MCF 10A (cell line): ENCODE results near the gene CEBPZ. TPM values are rescaled to one million over a fixed set of nuclear protein-coding genes. Genes with fewer than 3 reads are reported as not detected.

ENCODE experiments used
- BruUV-seq: library from RNA; stranded (reverse); fragments of 400-500 nt; replicated peaks from 2 replicates; lab custom pipeline; 2021; lab: Mats Ljungman, UMichigan
- CTCF ChIA-PET: fragments of 300-600 bp; sonication (Branson Sonifier 250); formaldehyde crosslinking; extraction: SDS; loops from one replicate; lab custom pipeline; 2021; ENCODE audit warnings: antibody characterized with exemption, inconsistent platforms; lab: Yijun Ruan, JAX
- POLR2A ChIA-PET: fragments of 300-600, 350-650 bp; sonication (Branson Sonifier 250); formaldehyde crosslinking; extraction: SDS; loops from one replicate; lab custom pipeline; 2020; ENCODE audit warnings: antibody characterized with exemption, inconsistent platforms; lab: Yijun Ruan, JAX
- DNase-seq: peaks from one replicate; pipeline ENCODE4 v3.0.0-alpha.2; 2018; ENCODE audit not compliant: unreplicated experiment
- H3K27ac Mint-ChIP-seq: one replicate; pipeline ENCODE4 v1.8.0; 2022; ENCODE audit warnings: mild to moderate bottlenecking, low read depth, mixed read lengths; ENCODE audit not compliant: unreplicated experiment
- H3K27me3 Mint-ChIP-seq: one replicate; pipeline ENCODE4 v1.8.0; 2022; ENCODE audit warnings: mixed read lengths; ENCODE audit not compliant: insufficient read depth, unreplicated experiment
- H3K36me3 Mint-ChIP-seq: one replicate; pipeline ENCODE4 v1.8.0; 2022; ENCODE audit warnings: mild to moderate bottlenecking, moderate library complexity, mixed read lengths; ENCODE audit not compliant: insufficient read depth, unreplicated experiment
- H3K4me1 Mint-ChIP-seq: one replicate; pipeline ENCODE4 v1.8.0; 2022; ENCODE audit warnings: mixed read lengths; ENCODE audit not compliant: insufficient read depth, unreplicated experiment
- H3K4me3 Mint-ChIP-seq: one replicate; pipeline ENCODE4 v1.8.0; 2022; ENCODE audit warnings: mild to moderate bottlenecking, moderate library complexity, mixed read lengths; ENCODE audit not compliant: unreplicated experiment
- H3K9me3 Mint-ChIP-seq: one replicate; pipeline ENCODE4 v1.8.0; 2022; ENCODE audit warnings: mixed read lengths; ENCODE audit not compliant: unreplicated experiment
- CTCF ChIP-seq: fragments of 200-600 bp; IDR thresholded peaks from one replicate; pipeline ENCODE4 v1.8.0; 2022; ENCODE audit warnings: antibody characterized with exemption, mild to moderate bottlenecking; ENCODE audit not compliant: unreplicated experiment
- intact Hi-C: fragments of 100-400 bp; cut with micrococcal nuclease; formaldehyde crosslinking; loops from 2 replicates; pipeline ENCODE4 v1.14.1; 2022
- total RNA-seq: library from RNA; stranded (reverse); gene quantifications from 2 replicates; pipeline ENCODE4 v1.2.3, GENCODE V29; 2022

CEBPZ gene
- total RNA-seq, 1 experiment from 2014 or later, result 61.7 TPM

DNA sequence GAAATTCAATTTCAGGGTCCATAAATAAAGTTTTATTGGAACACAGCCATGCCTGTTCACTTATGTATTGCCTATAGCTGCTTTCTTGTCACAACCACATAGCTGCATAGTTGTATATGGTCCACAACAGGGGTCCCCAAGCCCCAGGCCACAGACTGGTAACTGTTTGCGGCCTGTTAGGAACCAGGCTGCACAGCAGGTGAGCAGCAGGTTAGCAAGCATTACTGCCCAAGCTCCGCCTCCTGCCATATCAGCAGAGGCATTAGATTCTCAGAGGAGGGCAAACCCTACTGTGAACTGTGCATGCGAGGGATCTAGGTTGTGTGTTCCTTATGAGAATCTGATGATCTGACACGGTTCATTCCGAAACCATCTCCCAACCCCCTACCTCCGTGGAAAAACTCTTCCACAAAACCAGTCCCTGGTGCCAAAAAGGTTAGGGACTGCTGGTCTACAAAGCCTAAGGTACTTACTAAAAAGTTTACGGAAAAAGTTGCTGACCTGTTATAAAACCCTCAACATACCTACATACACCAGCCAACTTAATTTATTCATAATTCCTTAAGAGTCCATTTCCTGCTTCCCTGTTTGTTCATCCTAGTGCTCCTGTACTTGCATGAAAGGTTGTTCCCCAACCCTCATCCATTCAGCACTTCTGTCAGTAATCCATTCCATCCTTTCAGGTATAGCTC lies 40.1 kb upstream of the CEBPZ start:
- Mint-ChIP-seq H3K9me3 (no peaks in the 10 kb centered on the region), H3K27ac (no peak overlapping the region), H3K27me3 (no peaks in the 10 kb centered on the region), H3K4me1 (no peaks in the 10 kb centered on the region), H3K36me3 (peaks cover 46% of the 10 kb centered on the region), H3K4me3 (no peak overlapping the region)
- BruUV-seq, result no TSS peak
- no peak for DNase-seq
- POLR2A ChIA-PET, result interaction anchor here (0.8 to 1.2 kb wide), 3 partner anchors 11 to 115 kb away, joined by 3 read pairs; partner anchors contain the start of gene EIF2AK2
- CTCF ChIA-PET, result interaction anchor here (0.9 kb wide), 1 partner anchor 11 kb away, joined by 3 read pairs; no protein-coding TSS in a partner anchor
- intact Hi-C loops, result no loop called here
- TF ChIP-seq CTCF, result no peak

GRCh38 chr2:37268111-37268510 lies 36.7 kb upstream of the CEBPZ start:
- no peak for DNase-seq
- ChIA-PET POLR2A (no interaction called here), CTCF (interaction anchor here (0.8 kb wide), 1 partner anchor 16 kb away, joined by 4 read pairs; no protein-coding TSS in a partner anchor)

GRCh38 chr2:37267685-37268084 lies 36.3 kb upstream of the CEBPZ start:
- intact Hi-C loops, result no loop called here
- TF ChIP-seq CTCF, result no peak
- Mint-ChIP-seq H3K36me3 (peaks cover 63% of the 10 kb centered on the region), H3K4me1 (no peaks in the 10 kb centered on the region), H3K27ac (no peak overlapping the region), H3K9me3 (no peaks in the 10 kb centered on the region), H3K4me3 (no peak overlapping the region), H3K27me3 (no peaks in the 10 kb centered on the region)
- no peak for DNase-seq
- POLR2A ChIA-PET, result no interaction called here
- CTCF ChIA-PET, result interaction anchor here (0.8 kb wide), 1 partner anchor 15 kb away, joined by 4 read pairs; no protein-coding TSS in a partner anchor
- BruUV-seq, result no TSS peak

More at GRCh38 chr2:37268111-37268510, 36.7 kb upstream of the CEBPZ start:
- Mint-ChIP-seq H3K27me3 (no peaks in the 10 kb centered on the region), H3K27ac (no peak overlapping the region), H3K4me1 (no peaks in the 10 kb centered on the region), H3K36me3 (peaks cover 61% of the 10 kb centered on the region), H3K4me3 (no peak overlapping the region), H3K9me3 (no peaks in the 10 kb centered on the region)
- TF ChIP-seq CTCF, result no peak
- intact Hi-C loops, result no loop called here
- no TSS peak for BruUV-seq

DNA sequence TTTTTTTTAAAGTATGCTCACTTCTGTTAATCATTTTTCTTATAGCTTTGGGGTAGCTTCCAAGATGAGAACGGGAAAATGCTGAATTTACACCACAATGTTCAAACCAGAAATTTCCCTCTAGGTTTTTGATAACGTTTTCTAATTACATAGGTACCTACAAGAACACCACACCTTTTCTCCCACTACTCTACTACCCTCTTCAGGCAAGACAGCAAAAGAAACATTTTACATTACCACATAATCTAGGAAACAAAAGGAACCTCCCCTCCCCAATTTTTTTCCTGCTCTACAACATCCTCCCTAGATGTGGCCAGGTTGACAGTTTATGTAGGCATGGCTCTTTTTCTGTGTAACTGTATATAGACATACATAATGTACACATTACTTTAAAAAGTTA lies 32.4 kb upstream of the CEBPZ start:
- Mint-ChIP-seq H3K36me3 (peaks cover 59% of the 10 kb centered on the region), H3K4me1 (no peaks in the 10 kb centered on the region), H3K27me3 (no peaks in the 10 kb centered on the region), H3K27ac (no peak overlapping the region), H3K9me3 (no peaks in the 10 kb centered on the region), H3K4me3 (no peak overlapping the region)
- intact Hi-C loops, result no loop called here
- BruUV-seq, result no TSS peak
- no peak for TF ChIP-seq CTCF
- CTCF ChIA-PET, result interaction anchor here (0.9 kb wide), 1 partner anchor 46 kb away, joined by 3 read pairs; no protein-coding TSS in a partner anchor
- no peak for DNase-seq
- POLR2A ChIA-PET, result interaction anchor here (0.6 to 1.4 kb wide), 2 partner anchors 13 to 198 kb away, joined by 3 to 7 read pairs; no protein-coding TSS in a partner anchor
